OCI-M2 (cell line): ENCODE data around the gene RAB32.
A peak's percentile ranks its signal among the peaks of the same experiment; 100 is the strongest.
"Not testable (repeated sequence)": the region's sequence is repeated elsewhere in the genome, so short reads cannot be mapped to it uniquely, and the experiment has no call there.

ENCODE experiments used
- DNase-seq: peaks from one replicate; lab custom pipeline; 2025; ENCODE audit not compliant: unreplicated experiment; lab: John Stamatoyannopoulos, UW

RAB32 gene

GRCh38 chr6:146543211-146543939, at the start of gene RAB32:
Gene RAB32 (plus strand): TSS chr6:146543833. CDS start chr6:146543872, 39 bp downstream.
- no peak for DNase-seq

DNA sequence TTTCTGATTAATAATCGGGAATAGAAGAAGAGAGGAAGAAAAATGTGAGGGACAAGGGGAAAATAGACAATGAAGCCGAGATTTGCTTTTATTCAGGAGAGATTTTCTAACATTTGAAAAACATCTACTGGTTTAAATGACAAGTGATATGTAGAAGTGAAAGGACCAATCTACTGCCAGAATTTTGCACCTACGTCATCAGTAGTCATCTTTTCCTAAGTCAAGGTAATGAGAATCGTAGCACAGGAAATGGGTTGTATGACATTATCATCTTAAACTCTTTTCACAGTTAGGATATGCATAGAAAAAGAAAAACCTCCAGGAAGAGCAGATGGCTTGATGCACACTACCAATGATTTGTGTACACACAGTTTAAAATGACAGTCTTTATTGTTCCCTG, 45.3 kb upstream of the RAB32 start:
- DNase-seq = no peak

DNA sequence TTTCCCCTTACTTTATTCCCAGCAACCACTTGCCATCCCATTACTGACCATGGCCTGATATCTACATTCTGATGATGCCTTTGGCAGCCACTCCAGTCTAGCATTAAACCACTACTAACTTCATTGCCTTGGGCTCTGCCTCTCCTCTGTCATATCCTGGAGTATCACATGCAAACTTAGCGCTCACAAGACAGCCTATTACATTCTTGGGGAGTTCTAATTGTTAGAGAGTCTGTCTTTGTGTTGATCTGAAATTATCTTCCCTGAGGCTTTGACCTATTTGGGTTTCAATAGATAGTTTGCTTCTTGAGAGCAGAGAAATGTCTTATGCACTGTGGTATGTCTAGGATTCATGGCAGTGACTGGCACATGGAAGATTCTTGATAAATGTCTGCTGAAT, 40.5 kb upstream of the RAB32 start:
- no peak for DNase-seq

GRCh38 chr6:146515212-146515611, 28.4 kb upstream of the RAB32 start:
- no peak for DNase-seq

DNA sequence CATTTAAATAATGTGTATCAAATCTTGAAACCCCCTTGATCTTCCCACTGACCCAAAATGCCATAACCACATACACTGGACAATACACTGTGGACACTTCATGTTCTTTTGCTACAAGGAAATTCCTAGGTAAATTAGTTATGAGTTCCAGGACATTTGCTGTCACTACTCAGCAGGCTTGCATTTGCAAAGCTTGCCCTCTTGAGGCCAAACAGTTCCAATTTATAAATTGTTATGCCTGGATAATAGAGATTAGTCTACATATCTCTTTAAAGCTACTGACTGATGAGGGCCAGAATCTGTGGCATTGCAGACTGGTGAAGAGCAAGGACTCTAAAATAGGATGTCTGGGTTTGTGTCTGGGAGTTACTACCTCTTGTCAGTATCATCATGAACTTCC, 17.4 kb upstream of the RAB32 start:
- DNase-seq = no peak

GRCh38 chr6:146532702-146533101, 10.9 kb upstream of the RAB32 start:
- no peak for DNase-seq

DNA sequence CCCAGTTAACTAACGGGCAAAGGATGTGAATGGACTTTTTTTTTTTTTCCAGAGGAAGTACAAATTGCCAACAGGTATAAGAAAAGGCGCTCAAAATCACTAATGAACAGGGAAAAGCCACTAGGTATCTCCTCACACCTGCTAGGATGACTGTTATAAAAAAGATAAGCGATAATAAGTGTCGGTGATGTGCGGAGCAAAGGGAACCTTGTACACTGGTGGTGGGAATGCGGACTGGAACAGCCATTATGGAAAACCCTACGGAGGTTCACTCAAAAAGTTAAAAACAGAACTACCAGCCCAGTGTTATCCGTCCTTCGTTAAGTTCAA, 787 bp upstream of the RAB32 start:
- no peak for DNase-seq

- DNase-seq = no peak
Measured at GRCh38 chr6:146543940-146544615, 445 bp downstream of the RAB32 start.

DNA sequence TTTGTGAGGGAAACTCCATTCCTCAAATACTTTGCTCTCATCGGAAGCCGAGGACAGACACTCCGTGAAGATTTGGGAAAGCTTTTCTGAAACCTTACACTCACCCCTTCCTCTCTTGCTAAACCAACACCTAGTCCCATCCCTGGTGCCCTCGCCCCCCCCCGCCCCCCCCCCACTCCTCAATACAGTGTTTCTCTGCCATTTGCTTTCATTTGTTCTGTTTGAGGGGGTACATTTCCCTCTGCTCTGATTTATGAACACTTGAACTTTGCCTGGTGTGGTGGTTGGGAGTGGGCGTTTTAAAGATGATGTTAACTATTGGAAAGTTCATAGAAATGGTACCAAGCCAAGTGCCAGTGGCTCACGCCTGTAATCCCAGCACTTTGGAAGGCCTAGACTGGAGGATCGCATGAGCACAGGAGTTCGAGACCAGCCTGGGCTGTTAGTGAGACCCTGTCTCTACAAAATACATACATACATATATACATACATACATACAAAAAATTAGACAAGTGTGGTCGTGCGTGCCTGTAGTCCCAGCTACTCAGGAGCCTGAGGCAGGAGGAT, 1.1 kb downstream of the RAB32 start:
- DNase-seq = no peak

DNA sequence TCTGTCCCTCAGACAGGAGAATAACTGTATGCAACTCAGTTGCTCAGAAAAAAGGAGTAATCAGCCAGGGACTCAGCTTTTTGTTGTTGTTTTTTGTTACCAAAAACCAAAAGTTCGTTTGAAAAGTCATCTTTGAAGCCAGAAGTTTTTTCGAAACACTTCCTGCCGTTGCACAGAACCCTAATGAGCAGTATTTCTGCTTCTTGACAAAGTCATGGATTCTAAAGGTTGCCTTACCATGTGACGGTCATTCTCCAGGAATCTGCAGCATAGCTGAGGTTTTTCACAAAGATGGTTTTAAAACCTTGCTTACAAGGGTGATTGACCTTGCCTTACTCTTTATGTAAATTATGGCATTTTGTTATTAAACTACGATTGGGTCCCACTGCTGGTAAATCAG, 1.9 kb downstream of the RAB32 start:
- DNase-seq = no peak

- DNase-seq = no peak
Measured at GRCh38 chr6:146546443-146547043, 2.9 kb downstream of the RAB32 start.

- no peak for DNase-seq
Measured at GRCh38 chr6:146547889-146548288, 4.3 kb downstream of the RAB32 start.

DNA sequence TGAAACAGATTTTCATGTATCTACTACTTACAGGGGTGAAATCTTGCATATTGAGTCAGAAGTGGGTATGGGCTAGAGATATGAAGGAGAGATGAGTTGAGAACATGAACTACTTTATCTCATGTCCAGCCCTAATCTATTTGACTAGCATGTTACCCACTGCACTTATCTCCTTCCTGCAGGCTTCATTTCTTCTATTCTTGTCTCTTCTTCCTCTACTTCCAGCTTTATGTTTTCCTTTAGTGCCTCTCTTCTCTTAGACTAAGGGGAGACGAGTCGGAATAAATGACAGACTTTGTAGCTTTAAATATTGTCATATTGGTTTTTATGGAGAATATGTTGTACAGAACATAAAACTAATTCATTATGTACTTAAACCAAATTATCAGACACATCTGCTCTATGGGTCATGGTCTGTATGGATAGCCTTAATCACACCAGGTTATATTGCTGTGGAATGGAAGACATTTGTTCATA, 5.3 kb downstream of the RAB32 start:
- DNase-seq = peak; percentile 45

- DNase-seq = no peak
Measured at GRCh38 chr6:146550911-146551310, 7.3 kb downstream of the RAB32 start.

DNA sequence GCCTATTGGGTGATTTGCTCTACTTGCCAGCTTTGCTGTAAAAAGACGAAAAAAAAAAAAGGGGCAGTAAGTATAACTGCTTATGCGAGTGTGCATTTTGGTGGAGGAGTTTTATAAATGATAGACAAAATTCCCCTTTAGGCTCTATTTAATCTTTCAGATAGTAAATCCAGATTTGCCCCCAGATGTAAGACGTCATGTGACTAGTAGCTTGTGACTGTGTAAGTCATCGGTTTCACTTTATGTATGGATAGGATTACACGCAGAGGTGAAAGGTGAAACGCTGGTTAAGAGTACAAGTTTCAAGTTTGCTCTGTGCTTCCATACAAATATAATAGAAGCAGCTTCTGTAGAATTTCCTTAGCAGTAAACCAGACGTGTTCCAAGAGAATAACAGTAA, 7.9 kb downstream of the RAB32 start:
- DNase-seq = no peak

DNA sequence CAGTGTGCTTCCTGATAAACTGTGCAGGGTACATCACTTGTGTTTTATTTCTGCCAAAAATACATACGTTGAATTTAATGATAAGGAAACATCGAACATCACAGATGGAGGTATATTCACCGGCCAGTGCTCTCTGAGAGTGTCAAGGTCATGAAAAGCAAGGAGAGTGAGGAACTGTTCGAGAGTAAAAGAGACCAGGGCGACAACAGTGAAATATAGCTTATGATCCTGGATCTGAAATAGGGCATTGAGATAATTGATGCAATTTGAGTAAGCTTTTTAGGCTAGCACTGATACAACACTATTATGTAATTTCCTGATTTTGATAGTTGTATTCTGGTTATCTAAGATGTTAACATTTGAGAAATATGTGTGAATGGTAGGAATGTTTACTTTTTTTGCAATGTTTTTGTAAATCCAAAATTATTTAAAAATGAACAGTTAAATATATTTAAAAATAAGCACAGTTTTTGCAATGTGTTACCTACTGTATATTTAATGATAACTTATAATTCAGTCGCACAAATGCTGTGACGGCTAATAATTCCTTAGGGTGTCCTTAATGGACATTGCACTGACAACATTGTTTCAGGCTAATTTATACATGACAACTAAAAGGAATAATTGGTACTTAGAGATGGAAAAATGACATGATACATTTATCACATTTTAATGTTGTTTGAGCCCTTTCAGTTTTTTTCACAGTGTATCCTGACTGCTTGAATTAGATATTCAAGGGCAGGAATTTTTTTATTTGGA, 9.9 kb downstream of the RAB32 start:
- DNase-seq = no peak

GRCh38 chr6:146560607-146561006, 17.0 kb downstream of the RAB32 start:
- no peak for DNase-seq

GRCh38 chr6:146566661-146567060, 23.0 kb downstream of the RAB32 start:
- not testable (repeated sequence) for DNase-seq

DNA sequence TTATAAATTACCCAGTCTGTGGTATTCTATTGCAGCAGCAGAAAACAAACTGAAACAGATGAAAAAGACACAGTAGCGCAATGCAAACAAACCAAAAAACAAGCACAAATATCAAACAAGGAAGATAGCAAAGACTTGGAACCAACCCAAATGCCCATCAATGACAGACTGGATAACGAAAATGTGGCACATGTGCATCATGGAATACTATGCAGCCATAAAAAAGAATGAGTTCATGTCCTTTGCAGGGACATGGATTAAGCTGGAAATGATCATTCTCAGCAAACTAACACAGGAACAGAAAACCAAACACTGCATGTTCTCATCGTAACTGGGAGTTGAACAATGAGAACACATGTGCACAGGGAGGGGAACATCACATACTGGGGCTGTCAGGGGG, 25.0 kb downstream of the RAB32 start:
- not testable (repeated sequence) for DNase-seq

DNA sequence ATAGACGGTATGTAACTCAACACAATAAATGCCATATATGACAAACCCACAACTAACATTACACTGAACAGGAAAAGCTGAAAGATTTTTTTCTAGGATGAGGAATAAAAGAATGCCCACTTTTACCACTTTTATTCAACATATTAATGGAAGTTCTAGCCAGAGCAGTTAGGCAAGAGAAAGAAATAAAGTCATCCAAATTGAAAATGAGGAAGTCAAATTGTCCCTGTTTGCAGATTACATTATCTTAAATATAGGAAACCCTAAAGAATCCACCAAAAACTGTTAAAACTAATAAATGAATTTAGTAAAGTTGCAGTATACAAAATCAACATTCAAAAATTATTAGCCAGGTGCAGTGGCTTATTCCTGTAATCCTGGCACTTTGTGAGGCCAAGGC, 30.6 kb downstream of the RAB32 start:
- no peak for DNase-seq

GRCh38 chr6:146578054-146578453, 34.4 kb downstream of the RAB32 start:
- DNase-seq = no peak
